ENCODE results near the gene UGT3A1.

DNA sequence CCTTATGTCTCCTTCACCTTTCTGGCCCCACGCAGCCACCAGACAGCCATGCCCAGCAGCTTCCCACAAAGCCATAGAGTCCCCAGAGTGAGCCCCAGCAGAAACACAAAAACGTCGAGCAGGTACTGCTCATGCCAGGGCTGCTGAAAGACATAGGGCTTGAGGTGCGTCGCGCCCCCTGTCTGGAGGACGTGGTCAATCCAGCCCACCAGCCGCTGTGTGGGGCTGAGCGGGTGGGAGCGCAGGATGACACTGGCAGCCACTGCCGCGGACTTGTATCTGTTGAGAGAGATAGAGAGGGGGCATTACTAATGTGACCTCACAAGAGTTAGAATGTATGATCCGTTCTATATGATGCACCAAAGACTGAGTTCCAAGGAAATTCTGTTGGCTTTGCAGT is 44.5 kb upstream of the UGT3A1 start:
- TF ChIP-seq, protein P1, sequence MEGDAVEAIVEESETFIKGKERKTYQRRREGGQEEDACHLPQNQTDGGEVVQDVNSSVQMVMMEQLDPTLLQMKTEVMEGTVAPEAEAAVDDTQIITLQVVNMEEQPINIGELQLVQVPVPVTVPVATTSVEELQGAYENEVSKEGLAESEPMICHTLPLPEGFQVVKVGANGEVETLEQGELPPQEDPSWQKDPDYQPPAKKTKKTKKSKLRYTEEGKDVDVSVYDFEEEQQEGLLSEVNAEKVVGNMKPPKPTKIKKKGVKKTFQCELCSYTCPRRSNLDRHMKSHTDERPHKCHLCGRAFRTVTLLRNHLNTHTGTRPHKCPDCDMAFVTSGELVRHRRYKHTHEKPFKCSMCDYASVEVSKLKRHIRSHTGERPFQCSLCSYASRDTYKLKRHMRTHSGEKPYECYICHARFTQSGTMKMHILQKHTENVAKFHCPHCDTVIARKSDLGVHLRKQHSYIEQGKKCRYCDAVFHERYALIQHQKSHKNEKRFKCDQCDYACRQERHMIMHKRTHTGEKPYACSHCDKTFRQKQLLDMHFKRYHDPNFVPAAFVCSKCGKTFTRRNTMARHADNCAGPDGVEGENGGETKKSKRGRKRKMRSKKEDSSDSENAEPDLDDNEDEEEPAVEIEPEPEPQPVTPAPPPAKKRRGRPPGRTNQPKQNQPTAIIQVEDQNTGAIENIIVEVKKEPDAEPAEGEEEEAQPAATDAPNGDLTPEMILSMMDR (IDR thresholded peaks at IDR 0.05), result no peak
- TF ChIP-seq POLR2A (IDR thresholded peaks at IDR 0.05), result no peak

Data from Peyer's patch (tissue), 4 donors.